A673 (cell line): ENCODE data around the gene LRRC71.

Source experiments
- EZH2 ChIP-seq: fragments of 200-600 bp; sonication (generic); IDR thresholded peaks from 2 replicates; pipeline ENCODE4 v1.6.1; 2017; ENCODE audit warnings: borderline replicate concordance, low read depth, mild to moderate bottlenecking, mixed read lengths, antibody characterized with exemption, low read length; ENCODE audit not compliant: poor library complexity, severe bottlenecking
- TF ChIP-seq, protein P1 (sequence below): fragments of 300-800, 200-600 bp; sonication (generic); conservative IDR thresholded peaks from 2 replicates; pipeline ENCODE4 v1.5.1; 2017; ENCODE audit warnings: low read depth, mild to moderate bottlenecking, antibody characterized with exemption, low read length, moderate library complexity, mixed read lengths

DNA sequence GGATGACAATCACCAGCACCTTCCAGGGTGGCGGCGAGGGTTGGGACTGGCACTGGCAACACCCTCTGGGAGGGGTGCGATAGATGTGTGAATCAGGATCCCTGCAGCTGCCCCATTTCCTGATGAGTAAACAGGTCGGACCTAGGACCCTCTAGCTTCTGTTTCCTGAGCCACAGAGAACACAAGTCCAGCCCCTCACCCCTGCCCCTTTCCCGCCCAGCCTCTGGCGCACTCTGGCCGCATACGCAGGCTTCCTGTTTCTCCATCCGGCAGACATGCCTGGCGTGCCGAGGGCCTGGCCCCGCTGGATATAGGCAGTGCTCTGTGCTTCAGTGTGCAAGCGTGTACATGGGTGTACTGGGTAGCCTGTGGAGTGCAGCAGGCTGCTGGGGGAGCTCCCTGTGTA is 22.3 kb upstream of the LRRC71 start:
- TF ChIP-seq EZH2 = no peak
- TF ChIP-seq, protein P1, sequence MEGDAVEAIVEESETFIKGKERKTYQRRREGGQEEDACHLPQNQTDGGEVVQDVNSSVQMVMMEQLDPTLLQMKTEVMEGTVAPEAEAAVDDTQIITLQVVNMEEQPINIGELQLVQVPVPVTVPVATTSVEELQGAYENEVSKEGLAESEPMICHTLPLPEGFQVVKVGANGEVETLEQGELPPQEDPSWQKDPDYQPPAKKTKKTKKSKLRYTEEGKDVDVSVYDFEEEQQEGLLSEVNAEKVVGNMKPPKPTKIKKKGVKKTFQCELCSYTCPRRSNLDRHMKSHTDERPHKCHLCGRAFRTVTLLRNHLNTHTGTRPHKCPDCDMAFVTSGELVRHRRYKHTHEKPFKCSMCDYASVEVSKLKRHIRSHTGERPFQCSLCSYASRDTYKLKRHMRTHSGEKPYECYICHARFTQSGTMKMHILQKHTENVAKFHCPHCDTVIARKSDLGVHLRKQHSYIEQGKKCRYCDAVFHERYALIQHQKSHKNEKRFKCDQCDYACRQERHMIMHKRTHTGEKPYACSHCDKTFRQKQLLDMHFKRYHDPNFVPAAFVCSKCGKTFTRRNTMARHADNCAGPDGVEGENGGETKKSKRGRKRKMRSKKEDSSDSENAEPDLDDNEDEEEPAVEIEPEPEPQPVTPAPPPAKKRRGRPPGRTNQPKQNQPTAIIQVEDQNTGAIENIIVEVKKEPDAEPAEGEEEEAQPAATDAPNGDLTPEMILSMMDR = no peak
